Body of pancreas (tissue), 4 donors: ENCODE measurements around the gene JMJD8.

Source experiments
- CTCF ChIP-seq, 7 experiments: fragments of 450-650 bp in 4 of 7; fragments of 200-600 bp in 3 of 7; sonication (generic) in 3 of 7; IDR thresholded peaks; one replicate each; pipeline ENCODE4 v1.5.1; 2016 to 2019; ENCODE audit warnings: antibody characterized with exemption in 7 of 7
- POLR2A ChIP-seq, 3 donors: fragments of 450-650 bp; IDR thresholded peaks; one replicate each; pipeline ENCODE4 v1.6.1; 2016; ENCODE audit warnings: antibody characterized with exemption in 3 of 3, mild to moderate bottlenecking in 2 of 3

GRCh38 chr16:637081-638018, 46.8 kb downstream of the JMJD8 start:
- TF ChIP-seq CTCF (IDR thresholded peaks at IDR 0.05) (no peak), POLR2A (IDR thresholded peaks at IDR 0.05) (no peak)
